ENCODE data around the gene NID2.

Gene NID2

DNA sequence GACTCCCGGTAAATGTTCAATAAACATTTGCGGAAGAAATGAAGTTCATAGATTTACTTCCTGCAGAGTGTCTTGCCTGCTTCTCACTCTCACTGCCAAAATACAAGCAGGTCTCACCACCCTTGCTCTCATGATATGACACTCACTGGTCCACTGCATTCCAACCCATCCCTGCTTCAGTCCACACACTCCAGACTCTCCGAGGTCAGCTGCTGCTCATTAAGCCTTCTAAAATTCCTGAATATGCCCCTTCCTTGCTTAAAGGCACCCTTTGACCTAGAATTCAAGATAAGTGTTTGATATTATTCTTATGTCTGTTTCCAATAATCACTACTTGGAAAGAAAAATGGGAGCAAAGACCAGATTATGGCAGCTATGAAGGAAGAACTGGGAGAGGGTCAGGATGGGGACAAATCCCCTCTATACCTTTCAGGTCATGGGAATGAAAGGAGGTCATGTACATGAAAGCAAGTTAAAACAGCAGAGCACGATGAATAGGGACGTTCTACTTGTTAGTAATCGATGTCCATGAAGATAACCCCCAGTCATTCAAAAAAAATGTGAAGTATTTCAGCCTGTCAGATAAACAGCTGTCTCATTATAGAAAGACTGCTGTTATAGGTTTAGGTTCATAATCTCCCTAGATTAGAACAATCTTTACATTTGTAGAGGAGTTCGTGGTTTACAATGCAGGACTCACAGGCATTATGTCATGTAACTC is 10.5 kb upstream of the NID2 start:
- no peak for DNase-seq

DNA sequence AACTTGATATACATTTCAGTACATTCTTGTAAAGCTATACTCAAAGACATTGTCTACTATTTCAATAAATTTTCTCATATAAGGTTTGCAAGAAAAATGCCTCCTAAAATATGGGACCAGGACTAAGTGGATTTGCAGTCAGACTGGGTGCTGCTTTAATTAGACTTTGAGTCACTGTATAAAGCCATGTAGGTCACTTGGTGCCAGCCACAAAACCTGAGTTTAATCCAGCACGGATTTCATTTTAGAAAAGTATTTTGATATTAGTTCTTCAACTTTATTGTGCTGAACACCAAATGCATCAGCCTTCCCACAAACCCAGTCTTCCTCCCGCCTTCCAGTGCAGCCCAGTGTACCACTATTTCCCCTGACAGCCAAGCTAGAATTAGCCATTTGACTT is 9.9 kb upstream of the NID2 start:
- no peak for DNase-seq

GRCh38 chr14:52078095-52078531 is 9.3 kb upstream of the NID2 start:
- no peak for DNase-seq

DNA sequence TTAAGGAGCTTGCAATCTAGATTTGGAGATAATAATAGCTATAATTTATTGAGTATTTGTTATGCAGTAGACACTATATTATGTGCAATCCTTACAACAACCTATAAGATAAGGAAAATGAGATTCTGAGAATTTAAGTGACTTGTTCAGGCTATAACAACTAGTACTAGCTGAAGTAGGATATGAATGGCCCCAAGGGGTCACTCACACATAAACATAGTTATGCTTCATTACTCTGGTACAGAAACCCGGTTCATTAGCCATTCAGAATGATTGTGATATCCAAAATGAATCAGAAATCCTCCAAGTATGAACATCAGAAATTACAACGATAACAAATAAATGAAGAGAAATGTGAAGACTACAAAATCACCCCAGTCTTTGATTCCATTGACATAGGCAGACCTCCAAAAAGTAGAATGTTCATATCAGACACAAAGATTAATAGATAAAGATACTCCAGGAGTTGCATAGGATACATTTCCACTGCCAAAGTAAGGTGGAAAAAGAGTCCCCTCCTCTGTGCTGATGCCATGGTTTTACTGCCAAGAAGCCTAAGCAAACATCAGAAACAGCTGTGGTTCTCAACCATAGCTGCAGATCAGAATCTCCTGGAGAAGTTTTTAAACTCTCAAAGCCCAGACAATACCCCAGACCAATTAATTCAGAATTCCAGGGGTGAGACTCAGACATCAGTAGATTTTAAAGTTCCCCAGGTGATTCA is 8.6 kb upstream of the NID2 start:
- no peak for DNase-seq

DNA sequence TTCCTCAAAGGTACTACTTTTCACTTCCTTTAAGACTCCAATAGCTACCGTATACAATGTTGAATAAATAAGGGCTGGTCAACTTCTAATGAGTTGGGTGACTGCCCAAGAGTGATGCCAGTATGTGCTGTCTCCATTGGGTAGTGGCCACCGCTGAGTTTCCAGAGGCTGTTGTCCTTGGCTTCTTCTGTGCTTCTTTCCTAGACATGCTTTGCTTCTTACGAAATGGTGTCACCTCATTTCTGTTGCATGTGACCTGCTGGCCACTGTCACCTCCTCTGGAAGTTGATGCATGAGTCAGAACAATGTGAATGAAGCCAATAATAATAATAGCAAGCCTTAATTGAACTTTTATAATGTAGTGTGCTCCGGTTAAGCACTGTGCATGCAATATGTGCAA is 7.5 kb upstream of the NID2 start:
- DNase-seq = no peak

GRCh38 chr14:52075371-52075770 is 6.5 kb upstream of the NID2 start:
- DNase-seq = no peak

GRCh38 chr14:52073251-52073650 is 4.4 kb upstream of the NID2 start:
- DNase-seq = no peak

DNA sequence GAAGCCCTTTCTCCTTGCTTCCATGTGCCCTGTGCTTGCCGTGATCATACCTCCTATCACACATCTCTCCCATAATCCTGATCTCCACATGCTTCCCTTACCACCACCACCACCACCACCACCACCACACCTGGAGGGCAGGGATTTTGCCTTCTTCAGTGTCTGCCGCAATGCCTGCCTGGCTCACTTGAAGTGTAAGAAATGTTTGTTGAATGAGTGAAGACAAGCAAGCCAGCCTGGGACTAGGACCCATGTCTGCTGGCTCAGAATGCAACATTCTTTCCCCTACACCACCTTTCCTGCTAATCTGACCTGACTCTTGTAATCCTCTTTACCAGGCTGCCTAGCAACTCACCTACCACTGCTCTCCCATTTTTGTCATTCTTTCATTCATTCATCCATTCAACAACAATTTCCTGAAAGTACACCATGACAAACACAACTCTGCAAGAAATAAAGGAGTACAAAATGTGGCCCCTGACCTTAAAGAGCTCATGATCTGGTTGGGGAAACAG is 3.5 kb upstream of the NID2 start:
- DNase-seq = no peak

DNA sequence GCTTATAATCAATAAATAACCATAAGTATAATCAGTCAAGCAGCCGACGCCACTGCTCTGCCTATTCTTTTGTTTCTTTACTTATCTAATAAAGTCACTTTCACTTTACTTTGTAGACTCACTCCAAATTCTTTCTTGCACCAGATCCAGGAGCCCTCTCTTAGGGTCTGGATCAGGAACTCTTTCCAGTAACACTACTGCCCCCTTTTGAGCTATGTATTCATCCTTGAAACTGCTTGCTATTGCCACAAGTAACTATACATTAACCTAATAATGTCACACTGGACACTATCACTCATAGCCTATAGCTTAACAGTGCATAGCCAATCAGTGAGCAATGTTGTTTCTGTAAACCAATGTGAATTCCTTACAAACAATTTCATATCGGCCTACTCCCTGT is 2.8 kb upstream of the NID2 start:
- DNase-seq = no peak

DNA sequence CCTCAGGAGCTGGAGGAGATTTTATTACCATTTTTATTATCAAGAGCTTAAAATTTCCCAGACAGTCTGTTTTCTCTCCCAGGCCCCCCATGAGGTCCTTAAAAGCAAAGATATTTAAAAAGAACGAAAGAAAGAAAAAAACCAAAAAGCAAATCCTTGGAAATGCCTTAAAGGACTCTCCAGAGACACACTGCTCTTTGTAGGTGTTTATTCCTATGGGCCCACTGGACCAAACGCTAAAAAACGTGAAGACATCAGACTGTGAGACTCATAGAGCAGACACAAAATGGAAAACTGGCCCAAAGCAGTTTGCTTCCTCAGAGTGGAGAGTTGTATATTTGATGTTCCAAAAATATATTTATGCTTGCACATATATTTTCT is 1.2 kb upstream of the NID2 start:
- no peak for DNase-seq

GRCh38 chr14:52069307-52070050 is 620 bp upstream of the NID2 start:
- DNase-seq = no peak

DNA sequence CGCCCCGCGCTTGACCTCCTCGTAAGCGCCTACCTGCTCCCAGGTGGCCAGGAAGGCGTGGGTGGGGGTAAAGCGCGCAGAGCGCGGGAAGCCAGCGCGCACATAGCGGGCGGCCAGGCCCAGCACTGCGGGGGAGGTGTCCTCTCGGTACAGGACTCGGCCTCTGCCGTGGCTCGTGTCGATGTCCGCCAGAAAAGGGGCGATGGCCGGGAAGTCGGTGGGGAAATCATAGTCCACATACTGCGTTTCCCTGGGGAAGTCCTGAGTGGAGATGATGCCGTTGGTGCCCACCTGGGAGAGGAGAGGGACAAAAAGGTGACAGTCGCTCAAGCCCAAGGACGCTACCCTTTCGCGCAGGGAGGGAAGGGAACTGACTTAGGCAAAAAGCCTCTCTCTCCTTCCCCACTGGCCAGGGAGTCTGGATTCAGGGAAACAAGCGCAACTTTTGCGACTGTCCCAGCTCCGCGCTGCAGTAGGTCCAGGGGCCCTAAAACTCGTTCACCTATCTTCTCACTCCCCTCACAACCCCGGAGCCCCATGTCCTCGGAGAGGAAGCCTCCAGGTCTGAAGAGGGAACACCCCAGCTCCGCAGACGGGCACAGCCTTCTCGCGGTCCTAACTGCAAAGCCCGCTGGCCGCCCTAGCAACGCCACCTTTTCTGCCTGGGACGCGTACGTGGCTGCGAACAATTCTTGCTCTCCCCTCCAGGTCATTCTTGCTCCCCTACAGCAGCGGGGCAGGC is 815 bp downstream of the NID2 start:
- DNase-seq = peak; percentile 19

DNA sequence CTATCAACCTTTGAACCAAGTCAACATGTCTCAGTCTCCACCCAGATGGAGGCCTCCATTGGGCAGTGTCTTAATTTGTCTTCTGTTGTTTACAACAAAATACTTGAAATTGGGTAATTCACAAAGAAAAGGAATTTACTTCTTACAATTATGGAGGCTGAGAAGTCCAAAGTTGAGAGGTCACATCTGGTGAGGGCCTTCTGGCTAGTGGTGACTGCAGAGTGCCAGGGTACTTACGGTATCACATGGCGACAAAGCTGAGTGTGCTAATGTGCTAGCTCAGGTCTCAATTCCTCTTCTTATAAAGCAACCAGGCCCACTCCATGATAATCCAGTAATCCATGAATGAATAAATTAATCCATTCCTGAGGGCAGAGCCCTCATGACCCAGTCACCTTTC is 4.7 kb downstream of the NID2 start:
- DNase-seq = no peak

GRCh38 chr14:52063052-52063462 is 5.8 kb downstream of the NID2 start:
- DNase-seq = no peak

- no peak for DNase-seq
Measured at GRCh38 chr14:52061890-52062289, 7.0 kb downstream of the NID2 start.

GRCh38 chr14:52061390-52061789 is 7.5 kb downstream of the NID2 start:
- no peak for DNase-seq

GRCh38 chr14:52060080-52060479 is 8.8 kb downstream of the NID2 start:
- no peak for DNase-seq

DNA sequence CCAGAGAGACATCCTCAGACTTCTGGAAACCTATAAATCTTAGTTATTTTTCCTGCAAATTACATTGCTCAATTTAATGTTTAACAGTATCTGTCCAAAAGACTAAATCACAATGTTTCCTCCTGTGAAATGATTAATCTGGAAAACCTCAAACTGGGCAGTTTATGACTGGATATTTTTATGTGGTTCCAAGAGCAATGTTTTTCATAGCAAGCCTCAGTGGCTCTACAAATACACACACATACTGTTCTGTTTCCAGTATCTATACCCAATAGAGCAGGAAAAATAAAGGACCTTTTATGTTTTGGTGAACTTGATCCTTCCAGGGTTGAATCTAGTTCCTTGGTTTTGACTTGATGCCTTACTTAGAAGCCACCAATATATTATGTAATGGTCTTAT is 9.2 kb downstream of the NID2 start:
- DNase-seq = no peak

DNA sequence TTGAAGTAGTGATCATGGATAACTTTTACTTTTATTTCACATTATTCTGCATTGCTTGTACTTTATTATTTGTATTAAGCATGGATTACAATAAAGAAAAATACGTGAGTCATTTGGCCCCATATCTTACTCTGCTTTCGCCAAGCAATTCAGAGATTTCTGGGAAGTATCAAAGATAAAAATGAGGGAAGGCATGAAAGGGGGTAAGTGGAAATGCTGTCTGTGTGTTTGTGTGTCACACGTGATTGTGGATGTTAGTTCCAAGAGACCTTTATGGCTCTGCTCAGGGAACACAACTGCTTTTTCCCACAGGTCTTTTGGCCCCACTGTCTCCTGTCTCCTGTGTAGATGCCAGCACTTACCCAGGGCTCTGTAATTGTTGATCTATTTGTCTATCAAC is 10.5 kb downstream of the NID2 start:
- DNase-seq = no peak

- DNase-seq = no peak
Measured at GRCh38 chr14:52055167-52055566, 13.7 kb downstream of the NID2 start.

- no peak for DNase-seq
Measured at GRCh38 chr14:52054678-52055077, 14.2 kb downstream of the NID2 start.

- DNase-seq = no peak
Measured at GRCh38 chr14:52053044-52053443, 15.8 kb downstream of the NID2 start.
